ENCODE data around the gene CTSO. TPM values are rescaled to one million over a fixed set of nuclear protein-coding genes. Genes with fewer than 3 reads are reported as not detected.

CTSO gene
- total and polyA plus RNA-seq, 2 donors (not counting 3 experiments of a cell fraction or from before 2014, with no cell fraction given) = 7.9 to 8.5 TPM

DNA sequence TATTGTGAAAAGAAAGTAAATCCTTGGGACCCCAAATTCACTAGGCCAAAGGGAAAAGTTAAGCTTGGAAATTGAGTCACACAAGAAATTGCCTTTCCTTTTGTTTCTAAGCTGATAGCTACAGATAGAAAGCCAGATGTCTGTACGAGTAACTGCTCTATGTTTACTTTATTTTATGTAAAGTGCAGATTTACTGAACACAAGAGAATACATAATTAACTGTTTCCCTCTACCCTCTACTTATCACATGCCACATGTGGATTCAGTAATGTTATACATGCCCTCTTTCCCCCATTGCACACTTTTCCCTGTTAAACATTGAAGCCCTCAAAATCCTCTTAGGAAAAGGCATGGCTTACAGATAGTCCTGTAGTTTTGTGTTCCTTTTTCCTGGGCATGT is 66.6 kb downstream of the CTSO start:
- CTCF ChIA-PET = no interaction called here
- Histone ChIP-seq H3K79me2 (ENCODE audit: control insufficient read depth, insufficient read depth, low read length) (no peaks in the 10 kb centered on the region), H3K9me3 (replicated peaks; ENCODE audit: control insufficient read depth, insufficient read depth, low read length) (no peaks in the 10 kb centered on the region), H3K4me2 (ENCODE audit: insufficient read depth, low read length) (no peak overlapping the region), H3K27ac (ENCODE audit: insufficient read depth, low read depth, low read length) (no peak overlapping the region), H3K9ac (replicated peaks; ENCODE audit: extremely low read depth, insufficient read depth, low read length) (no peak overlapping the region), H4K20me1 (replicated peaks; ENCODE audit: control insufficient read depth, extremely low read depth, insufficient read depth, low read length) (no peaks in the 10 kb centered on the region), H3K9me1 (replicated peaks; ENCODE audit: control insufficient read depth, extremely low read depth, insufficient read depth, low read length) (no peaks in the 10 kb centered on the region), H3K4me3 (replicated peaks in 1 of 3; ENCODE audit: insufficient read depth in 1 of 3, low read depth in 1 of 3, low read length in 3 of 3) (no peak overlapping the region), H2AFZ (ENCODE audit: low read depth, low read length) (no peak overlapping the region), H3K36me3 (ENCODE audit: control insufficient read depth in 2 of 2, extremely low read depth in 1 of 2, insufficient read depth in 2 of 2, low read length in 2 of 2) (no peaks in the 10 kb centered on the region), H3K27me3 (ENCODE audit: control insufficient read depth in 2 of 2, insufficient read depth in 2 of 2, low read length in 2 of 2) (no peaks in the 10 kb centered on the region), H3K4me1 (ENCODE audit: control insufficient read depth, extremely low read depth, insufficient read depth, low read length) (no peaks in the 10 kb centered on the region)
- FAIRE-seq (no peak), DNase-seq (ENCODE audit: low read depth, low spot score) (no peak)
- POLR2A ChIA-PET = no interaction called here
- dilution Hi-C loops (cut with MboI; ENCODE audit: extremely low pct_ligation_motif_present, low sequenced_read_pairs) (no loop called here), intact Hi-C loops (cut with micrococcal nuclease) (no loop called here)
- no TSS peak for BruUV-seq (replicated peaks)
- TF ChIP-seq POLR2A (IDR thresholded peaks at IDR 0.05; ENCODE audit: low read depth, low read length) (no peak), JUN (IDR thresholded peaks at IDR 0.05; ENCODE audit: borderline replicate concordance, insufficient read depth, insufficient read length, low read depth) (no peak), EZH2 (IDR thresholded peaks at IDR 0.05; ENCODE audit: borderline replicate concordance, low read depth, low read length, severe bottlenecking) (no peak), FOS (IDR thresholded peaks at IDR 0.05; ENCODE audit: borderline replicate concordance, insufficient read depth, low read length) (no peak), MYC (IDR thresholded peaks at IDR 0.05; ENCODE audit: low read depth, low read length) (no peak), POLR2AphosphoS5 (IDR thresholded peaks at IDR 0.05; ENCODE audit: insufficient read depth, low read depth, low read length) (no peak), GATA2 (IDR thresholded peaks at IDR 0.05; ENCODE audit: insufficient read depth, insufficient read length, low read depth, low read length) (no peak)
- TF ChIP-seq, protein P1, sequence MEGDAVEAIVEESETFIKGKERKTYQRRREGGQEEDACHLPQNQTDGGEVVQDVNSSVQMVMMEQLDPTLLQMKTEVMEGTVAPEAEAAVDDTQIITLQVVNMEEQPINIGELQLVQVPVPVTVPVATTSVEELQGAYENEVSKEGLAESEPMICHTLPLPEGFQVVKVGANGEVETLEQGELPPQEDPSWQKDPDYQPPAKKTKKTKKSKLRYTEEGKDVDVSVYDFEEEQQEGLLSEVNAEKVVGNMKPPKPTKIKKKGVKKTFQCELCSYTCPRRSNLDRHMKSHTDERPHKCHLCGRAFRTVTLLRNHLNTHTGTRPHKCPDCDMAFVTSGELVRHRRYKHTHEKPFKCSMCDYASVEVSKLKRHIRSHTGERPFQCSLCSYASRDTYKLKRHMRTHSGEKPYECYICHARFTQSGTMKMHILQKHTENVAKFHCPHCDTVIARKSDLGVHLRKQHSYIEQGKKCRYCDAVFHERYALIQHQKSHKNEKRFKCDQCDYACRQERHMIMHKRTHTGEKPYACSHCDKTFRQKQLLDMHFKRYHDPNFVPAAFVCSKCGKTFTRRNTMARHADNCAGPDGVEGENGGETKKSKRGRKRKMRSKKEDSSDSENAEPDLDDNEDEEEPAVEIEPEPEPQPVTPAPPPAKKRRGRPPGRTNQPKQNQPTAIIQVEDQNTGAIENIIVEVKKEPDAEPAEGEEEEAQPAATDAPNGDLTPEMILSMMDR (IDR thresholded peaks at IDR 0.05; ENCODE audit: extremely low read depth in 1 of 2, insufficient read depth in 1 of 2, low read depth in 1 of 2, low read length in 2 of 2) = no peak
- TF ChIP-seq, protein P2, sequence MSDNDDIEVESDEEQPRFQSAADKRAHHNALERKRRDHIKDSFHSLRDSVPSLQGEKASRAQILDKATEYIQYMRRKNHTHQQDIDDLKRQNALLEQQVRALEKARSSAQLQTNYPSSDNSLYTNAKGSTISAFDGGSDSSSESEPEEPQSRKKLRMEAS (IDR thresholded peaks at IDR 0.05; ENCODE audit: insufficient read depth, insufficient read length) = no peak

Measured in endothelial cell of umbilical vein (primary cell).